ENCODE results near the gene CDCA3.
A peak's percentile ranks its signal among the peaks of the same experiment; 100 is the strongest.
"Not testable (repeated sequence)": the region's sequence is repeated elsewhere in the genome, so short reads cannot be mapped to it uniquely, and the experiment has no call there.

CDCA3 gene

DNA sequence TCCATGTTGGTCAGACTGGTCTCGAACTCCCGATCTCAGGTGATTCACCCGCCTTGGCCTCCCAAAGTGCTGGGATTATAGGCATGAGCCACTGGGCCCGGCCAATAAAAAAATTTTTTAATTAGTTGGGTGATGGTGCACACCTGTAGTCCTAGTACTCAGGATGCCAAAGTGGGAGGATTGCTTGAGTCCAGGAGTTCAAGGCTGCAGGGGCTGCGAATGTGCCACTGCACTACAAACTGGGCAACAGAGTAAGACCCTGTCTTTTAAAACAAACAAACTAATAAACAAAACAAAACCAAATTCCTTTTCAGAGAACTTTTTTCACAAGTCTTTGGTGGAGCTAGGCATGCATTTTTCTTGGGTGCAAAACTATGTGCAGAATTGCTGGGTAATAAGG is 32.2 kb upstream of the CDCA3 start:
- no peak overlapping the region for H3K4me3 ChIP-seq (ENCODE audit: low read length)
- DNase-seq (ENCODE audit: low read depth): no peak
- TF ChIP-seq, protein P1, sequence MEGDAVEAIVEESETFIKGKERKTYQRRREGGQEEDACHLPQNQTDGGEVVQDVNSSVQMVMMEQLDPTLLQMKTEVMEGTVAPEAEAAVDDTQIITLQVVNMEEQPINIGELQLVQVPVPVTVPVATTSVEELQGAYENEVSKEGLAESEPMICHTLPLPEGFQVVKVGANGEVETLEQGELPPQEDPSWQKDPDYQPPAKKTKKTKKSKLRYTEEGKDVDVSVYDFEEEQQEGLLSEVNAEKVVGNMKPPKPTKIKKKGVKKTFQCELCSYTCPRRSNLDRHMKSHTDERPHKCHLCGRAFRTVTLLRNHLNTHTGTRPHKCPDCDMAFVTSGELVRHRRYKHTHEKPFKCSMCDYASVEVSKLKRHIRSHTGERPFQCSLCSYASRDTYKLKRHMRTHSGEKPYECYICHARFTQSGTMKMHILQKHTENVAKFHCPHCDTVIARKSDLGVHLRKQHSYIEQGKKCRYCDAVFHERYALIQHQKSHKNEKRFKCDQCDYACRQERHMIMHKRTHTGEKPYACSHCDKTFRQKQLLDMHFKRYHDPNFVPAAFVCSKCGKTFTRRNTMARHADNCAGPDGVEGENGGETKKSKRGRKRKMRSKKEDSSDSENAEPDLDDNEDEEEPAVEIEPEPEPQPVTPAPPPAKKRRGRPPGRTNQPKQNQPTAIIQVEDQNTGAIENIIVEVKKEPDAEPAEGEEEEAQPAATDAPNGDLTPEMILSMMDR (IDR thresholded peaks at IDR 0.05; ENCODE audit: insufficient read depth, low read depth, low read length, missing control alignments): no peak

DNA sequence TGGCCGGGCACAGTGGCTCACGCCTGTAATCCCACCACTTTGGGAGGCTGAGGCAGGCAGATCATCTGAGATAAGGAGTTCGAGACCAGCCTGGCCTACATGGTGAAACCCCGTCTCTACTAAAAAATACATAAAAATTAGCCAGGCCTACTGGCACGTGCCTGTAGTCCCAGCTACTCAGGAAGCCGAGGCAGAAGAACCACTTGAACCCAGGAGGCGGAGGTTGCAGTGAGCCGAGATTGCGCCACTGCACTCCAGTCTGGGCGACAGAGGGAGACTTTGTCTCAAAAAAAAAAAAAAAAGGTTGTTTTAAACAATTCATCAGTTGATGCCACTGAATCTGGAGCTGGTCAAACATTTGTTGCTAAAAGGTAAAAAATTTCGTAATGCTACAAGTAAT is 28.7 kb upstream of the CDCA3 start:
- H3K4me3 ChIP-seq (ENCODE audit: low read length); DNase-seq (ENCODE audit: low read depth): not testable (repeated sequence)

DNA sequence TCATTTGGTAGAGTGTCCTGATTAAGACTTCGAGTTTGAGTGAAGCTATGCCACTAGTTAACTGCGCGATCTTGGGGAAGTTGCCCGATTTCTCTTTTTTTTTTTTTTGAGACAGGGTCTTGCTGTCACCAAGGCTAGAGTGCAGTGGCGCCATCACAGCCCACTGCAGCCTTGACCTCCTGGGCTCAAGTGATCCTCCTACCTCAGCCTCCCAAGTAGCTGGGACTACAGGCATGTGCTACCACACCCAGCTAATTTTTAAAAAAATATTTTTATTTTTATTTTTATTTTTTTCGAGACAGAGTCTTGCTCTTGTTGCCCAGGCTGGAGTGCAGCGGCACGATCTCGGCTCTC is 22.9 kb upstream of the CDCA3 start:
- peak overlapping the region; percentile 83 for H3K4me3 ChIP-seq (ENCODE audit: low read length)
- not testable (repeated sequence) for DNase-seq (ENCODE audit: low read depth)

DNA sequence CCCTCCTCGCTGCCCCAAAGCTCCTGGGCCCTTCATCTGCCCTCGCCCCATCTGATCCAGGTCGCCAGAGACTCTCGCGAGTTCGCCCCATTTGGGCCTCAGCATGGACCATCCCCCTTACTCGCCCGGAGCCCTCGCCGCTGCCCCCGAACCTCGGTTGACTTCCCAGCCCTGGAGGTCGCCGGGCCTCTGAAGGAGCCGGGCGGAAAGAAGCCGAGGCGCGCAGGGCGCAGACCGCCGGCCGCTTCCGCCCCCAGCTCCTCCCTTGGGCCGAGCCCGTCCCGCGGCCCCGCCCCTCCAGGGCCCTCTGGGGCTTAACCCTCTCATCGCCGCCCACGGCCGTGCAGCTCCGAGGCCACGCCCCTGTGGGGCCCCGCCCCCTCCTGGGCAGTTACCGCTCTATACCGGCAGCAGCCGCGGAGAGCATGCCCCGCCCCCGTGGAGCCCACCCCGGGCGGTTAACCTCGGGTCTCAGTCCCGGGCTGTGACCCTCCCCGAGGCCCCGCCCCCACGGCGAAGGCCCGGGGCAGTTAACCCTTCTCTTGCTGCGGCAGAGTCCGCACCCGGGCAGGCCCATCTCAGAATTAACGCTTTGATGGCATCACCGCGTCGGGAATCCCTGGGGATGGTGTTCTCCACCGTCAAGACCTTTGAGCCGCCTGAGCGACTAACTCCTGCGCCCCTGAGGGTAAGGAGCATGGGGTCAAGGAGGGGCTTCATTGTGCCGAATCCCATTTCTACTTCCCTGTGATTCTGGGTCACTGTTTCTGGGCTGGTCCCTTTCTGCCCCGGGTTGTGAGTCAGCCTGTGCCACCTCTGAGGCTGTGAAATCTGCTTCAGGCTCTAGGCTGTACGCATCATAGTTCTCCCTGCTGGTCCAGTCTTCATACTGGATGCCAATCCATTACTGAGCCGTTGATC is 22.3 kb upstream of the CDCA3 start, which contains the start of gene SPSB2:
Gene SPSB2, minus strand, starts transcription at position 210 of the 921 bp plus-strand sequence. CDS start 402 bp downstream, outside the sequence.
- H3K4me3 ChIP-seq (ENCODE audit: low read length): peak within 1 kb of the TSS; percentile 83

DNA sequence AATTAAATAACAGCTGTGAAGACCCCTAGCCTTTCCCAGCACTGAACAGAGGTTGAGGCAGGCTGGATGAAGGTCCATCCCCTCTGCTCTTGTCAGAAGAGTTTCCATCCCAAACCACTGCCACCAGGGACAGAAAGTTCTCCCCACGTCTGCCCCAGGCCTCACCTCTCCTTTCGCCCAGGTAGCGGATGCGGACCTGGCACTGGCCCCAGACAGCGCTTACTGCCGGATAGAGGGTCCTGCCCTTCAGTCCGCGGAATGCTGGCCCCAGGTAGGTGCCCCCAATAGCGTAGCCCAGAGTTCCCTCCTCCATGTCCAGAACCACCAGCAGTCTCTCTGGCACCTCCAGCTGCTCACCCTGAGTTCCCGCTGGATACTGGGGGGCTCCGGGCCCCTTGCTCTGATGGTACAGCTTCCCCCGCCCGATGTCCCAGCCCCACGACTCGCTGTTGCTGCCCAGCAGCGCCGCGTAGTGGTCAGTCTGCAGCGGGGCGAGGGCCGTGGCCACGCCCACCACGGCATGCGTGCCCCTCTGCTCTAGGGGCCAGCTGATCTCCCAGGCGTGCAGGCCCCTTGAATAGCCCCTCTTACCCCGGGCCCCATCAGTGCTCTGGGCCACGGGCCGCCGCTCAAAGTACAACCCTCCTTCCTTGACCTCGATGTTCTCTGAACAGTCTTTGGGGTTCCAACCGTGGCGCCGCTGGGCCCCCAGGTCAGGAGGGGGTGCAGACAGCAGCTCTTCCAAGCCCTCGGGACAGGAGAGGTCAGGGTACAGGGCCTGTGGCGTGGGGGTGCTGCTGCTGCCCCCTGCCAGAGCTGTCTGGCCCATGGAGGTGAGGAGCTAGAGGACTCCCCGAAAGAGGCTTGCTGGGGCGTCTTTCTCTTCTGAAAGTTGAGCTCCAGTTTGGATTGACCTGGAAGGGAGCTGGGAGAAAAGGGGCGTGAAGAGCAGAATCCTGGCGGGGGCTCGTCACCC is 21.3 kb upstream of the CDCA3 start:
- DNase-seq (ENCODE audit: low read depth): peak; percentile 76
- peak overlapping the region; percentile 83 for H3K4me3 ChIP-seq (ENCODE audit: low read length)
- TF ChIP-seq, protein P1 (IDR thresholded peaks at IDR 0.05; ENCODE audit: insufficient read depth, low read depth, low read length, missing control alignments): peak; percentile 89

More for the DNA sequence above, 22.3 kb upstream of the CDCA3 start, which contains the start of gene SPSB2:
- DNase-seq (ENCODE audit: low read depth): peak; percentile 95
- TF ChIP-seq, protein P1 (IDR thresholded peaks at IDR 0.05; ENCODE audit: insufficient read depth, low read depth, low read length, missing control alignments): no peak

DNA sequence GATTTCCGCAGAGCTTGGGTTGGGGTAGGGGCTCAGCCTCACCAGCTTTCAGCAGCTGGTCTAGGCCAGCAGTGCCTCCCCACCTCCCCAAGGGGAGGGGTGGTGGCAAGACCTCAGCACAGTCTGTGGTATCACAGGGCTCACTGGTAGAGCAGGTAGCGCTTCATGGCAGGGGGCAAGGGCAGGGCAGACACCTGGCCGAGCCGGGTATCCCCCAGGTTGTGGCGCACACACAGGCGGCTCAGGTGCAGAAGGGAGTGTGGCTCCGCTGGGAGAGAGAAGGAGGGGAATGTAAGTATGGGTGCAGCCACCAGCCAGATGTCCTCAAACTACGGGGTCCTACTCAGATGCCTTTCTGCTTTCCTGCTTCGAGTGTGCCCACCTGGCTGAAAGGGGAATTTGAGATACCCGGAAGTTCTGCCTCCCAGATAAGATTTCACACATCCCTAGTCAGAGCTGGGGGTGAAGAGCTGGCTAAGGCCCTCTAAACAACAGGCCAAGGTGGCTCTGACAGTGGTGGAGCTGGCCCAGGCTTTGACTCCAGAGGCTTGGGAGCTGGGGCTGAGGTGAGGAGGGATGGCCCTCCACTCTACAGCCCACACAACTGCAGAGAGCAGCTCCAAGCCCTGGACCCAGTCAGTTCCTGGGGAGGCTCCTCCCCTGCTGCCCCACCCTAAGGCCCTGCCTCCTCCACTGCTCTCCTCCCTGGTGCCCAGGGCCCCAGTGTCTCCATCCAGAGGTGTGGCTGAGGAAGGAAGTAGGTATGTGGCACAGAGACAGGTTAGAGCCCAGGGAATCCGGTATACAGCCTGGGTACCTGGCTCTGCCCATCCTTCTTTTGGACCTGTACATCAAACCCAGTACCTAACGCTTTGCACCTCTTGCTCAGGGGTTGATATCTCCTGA is 20.2 kb upstream of the CDCA3 start:
- peak overlapping the region; percentile 83 for H3K4me3 ChIP-seq (ENCODE audit: low read length)
- TF ChIP-seq, protein P1 (IDR thresholded peaks at IDR 0.05; ENCODE audit: insufficient read depth, low read depth, low read length, missing control alignments): no peak
- peak; percentile 87 for DNase-seq (ENCODE audit: low read depth)

DNA sequence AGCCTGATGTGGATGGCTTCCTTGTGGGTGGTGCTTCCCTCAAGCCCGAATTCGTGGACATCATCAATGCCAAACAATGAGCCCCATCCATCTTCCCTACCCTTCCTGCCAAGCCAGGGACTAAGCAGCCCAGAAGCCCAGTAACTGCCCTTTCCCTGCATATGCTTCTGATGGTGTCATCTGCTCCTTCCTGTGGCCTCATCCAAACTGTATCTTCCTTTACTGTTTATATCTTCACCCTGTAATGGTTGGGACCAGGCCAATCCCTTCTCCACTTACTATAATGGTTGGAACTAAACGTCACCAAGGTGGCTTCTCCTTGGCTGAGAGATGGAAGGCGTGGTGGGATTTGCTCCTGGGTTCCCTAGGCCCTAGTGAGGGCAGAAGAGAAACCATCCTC is 19.2 kb upstream of the CDCA3 start:
- H3K4me3 ChIP-seq (ENCODE audit: low read length); DNase-seq (ENCODE audit: low read depth): not testable (repeated sequence)

Measured in epithelial cell of esophagus (primary cell).